GM18498 (cell line): ENCODE measurements around the gene PHF20.
"Not testable (repeated sequence)": the region's sequence is repeated elsewhere in the genome, so short reads cannot be mapped to it uniquely, and the experiment has no call there.

Experiments
- ATAC-seq: cut with Tn5 transposase; IDR thresholded peaks from one replicate; pipeline ENCODE4 v1.9.1; 2021; ENCODE audit warnings: mild to moderate bottlenecking, moderate library complexity; ENCODE audit not compliant: unreplicated experiment

The PHF20 gene

DNA sequence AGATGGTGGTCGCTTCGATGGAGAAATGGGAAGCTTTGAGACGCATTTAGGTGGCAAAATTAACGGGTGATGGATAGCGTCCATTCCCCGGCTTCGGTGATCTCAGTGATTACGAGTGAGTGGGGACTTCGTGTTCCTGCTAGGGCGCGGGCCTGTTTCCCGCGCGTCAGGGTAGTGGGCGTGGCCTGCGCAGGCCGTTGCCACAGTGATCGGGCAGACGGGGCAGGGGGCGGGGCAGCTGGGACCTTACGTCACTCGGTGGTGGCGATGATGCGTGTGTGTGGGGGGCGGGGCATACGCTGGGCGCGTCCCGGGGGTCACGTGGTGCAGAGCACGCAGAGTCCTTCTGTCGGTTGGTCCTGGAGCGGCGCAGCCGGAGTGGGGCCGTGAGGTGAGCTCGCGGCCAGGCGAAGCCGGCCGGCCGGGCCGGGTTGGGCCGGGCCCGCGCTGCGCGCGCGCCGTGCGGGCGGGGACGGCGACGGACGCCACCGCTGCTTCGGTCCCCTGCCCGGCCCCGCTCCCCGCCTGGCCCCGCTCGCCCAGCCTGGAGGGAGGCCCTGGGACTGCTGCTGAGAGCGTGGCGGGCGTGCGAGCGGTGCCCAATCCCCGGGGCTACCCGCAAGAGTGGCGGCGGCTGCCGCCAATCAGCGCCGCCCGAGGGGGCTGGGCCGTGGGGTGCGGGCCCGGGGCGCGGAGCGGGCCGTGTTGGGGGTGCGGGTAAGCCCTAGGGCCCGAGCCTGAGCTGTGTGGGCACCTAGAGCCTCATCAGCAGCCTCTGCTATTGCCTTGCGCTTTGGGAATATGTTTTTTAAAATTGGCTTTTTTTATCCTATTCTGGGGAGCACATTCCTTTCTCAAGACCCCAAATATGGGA lies at the start of gene PHF20:
TSS of gene PHF20 (plus strand) at position 327 of the 874 bp plus-strand sequence. CDS start 29,508 bp downstream, outside the sequence.
- ATAC-seq = peak; percentile 85

DNA sequence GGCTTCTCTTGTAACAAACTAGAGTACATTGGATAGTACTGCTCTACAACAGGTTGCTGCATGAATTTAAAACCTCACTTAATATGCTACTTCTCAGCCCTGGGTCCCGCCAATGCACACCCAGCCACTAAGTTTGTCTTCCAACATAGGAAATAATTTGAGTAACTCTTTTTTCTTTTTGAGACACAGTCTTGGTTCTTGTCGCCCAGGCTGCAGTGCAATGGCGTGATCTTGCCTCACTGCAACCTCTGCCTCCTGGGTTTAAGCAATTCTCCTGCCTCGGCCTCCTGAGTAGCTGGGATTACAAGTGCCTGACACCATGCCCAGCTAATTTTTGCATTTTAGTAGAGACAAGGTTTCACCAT lies 48.6 kb upstream of the PHF20 start:
- ATAC-seq = not testable (repeated sequence)

DNA sequence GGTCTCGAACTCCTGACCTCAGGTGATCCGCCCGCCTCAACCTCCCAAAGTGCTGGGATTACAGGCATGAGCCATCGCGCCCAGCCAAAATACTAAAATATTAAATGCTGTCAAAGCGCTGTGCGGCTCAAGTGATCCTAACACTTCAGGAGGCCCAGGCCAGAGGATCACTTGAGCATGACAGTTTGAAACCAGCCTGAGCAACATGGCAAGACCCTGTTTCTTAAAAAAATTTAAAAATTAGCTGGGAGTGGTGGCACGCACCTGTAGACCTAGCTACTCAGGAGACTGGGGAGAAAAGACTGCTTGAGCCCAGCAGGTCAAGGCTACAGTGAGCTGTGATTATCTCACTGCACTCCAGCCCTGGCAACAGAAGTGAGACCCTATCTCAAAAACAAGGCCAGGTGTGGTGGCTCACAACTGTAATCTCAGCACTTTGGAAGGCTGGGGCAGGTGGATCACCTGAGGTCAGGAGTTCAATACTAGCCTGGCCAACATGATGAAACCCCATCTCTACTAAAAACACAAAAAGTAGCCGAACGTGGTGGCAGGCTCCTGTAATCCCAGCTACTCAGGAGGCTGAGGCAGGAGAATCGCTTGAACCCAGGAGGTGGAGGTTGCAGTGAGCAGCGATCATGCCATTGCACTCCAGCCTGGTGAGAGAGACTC lies 48.0 kb upstream of the PHF20 start:
- not testable (repeated sequence) for ATAC-seq

DNA sequence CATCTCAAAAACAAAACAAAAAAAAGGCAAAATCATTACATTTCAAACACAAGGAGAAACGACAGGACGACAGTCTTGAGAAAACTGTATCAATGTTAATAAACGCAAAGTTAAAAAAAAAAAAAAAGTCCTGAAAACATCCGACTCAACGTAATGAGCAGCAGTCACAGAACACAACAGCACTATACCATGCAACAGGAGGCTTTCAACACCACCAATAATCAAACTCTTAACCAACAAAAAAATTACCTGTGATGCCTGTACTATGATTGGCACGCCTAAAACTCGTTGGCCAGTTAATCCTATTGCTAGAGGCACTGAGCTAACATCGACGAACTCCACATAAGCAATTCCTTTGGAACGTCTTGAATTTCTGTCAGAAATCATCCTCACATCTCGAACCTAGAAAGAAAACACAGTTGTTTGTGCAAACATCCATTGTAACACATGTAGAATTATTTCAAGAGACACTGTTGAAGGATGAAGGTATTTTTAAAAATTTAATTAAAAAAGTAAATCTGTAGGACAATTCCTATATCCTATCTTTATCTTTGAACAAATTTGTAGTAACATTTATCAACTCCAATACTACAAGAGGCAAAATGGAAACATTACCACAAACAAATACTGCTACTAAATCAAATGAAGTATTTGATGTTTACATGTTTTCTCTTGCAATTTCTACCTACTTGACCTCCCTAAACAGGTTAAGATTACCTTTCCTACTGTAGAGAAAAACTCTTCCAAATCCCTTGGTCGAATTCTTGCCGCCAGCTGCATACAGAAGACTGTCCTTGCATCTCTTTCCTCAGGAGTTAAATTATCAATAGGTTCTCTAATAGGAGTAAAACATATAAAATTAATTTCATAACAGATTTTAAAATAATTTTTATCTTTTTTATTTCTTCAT lies 47.2 kb upstream of the PHF20 start:
- no peak for ATAC-seq

DNA sequence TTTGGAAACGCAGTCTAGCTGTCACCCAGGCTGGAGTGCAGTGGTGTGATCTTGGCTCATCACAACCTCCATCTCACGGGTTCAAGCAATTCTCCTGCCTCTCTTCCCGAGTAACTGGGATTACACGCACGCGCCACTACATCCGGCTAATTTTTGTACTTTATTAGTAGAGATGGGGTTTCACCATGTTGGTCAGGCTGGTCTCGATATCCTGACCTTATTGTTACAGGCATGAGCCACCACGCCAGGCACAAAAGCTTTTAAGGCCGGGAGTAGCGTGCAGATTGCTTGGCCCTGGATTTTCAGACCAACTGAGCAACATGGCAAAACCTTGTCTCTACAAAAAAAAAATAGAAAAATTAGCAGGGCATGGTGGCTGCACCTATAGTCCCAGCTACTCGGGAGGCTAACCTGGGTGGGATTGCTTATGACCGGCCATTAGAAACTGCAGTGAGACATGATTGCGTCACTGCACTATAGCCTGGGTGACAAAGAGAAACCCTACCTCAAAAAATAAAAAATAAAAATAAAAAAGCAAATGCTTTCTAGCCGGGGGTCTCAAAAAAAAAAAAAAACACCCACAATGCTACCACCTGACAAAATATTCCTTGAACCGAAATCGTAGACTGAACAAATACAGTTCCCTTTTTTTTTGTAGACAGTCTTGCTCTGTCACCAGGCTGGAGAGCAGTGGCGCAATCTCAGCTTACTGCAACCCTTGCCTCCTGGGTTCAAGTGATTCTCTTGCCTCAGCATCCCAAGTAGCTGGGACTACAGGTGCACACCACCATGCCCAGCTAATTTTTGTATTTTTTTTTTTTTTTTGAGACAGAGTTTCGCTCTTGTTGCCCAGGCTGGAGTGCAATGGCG lies 44.7 kb upstream of the PHF20 start:
- ATAC-seq = no peak

DNA sequence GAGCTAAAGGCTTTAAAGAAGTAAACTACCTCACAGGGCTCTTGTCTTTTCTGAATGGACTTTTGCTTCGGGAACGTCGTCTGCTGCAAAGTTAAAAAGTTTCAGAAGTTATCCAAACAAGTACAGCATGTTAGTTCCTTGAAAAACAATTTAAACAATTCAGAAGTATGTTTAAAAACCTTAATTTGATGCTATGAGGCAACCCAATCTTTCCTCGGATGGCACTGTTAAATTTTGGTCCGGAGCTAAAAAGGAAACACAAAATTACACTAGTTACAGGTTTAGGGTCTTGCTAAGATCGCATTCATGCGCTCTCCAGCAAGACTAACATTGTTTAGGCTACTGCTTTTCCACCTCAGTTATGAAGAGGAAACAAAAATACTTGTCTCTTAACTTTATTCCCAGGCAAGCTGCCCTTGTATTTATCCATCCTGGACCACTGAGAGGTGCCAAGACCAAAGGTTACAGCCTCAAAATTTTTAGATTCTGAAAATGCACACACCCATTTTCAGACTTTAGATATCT lies 42.5 kb upstream of the PHF20 start:
- ATAC-seq = no peak

DNA sequence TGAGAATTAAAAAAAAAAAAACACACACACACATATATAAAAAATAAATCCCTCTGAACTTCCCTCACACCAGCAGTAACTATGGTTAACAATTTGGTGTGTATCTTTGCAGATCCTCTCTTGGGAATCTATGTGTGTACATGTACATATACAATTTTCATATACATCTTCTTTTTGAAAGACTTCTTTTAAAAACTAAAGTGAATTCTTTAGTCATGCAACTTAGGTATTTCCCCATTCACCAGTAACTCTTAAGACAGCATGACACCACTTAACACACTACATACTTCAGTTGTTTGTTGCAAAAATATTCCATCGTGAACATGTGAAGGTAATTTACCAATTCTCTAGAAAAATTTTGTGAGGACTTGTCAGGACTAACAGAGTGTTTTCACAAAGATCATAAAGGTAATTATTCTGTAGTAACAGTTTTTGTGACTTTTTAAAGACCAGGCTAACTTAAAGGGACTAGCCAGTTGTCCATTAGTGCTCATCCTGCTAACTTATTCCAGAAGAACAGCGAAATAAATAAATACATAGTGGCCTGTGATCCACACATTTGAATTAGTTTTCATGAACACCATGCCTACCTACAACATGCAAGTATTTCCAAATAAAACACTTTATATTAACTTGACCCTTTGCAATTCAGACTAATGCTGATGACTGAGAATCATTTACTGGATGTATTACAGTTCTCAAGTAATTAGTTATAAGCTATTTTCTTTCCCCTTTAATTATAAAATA lies 41.8 kb upstream of the PHF20 start:
- no peak for ATAC-seq

DNA sequence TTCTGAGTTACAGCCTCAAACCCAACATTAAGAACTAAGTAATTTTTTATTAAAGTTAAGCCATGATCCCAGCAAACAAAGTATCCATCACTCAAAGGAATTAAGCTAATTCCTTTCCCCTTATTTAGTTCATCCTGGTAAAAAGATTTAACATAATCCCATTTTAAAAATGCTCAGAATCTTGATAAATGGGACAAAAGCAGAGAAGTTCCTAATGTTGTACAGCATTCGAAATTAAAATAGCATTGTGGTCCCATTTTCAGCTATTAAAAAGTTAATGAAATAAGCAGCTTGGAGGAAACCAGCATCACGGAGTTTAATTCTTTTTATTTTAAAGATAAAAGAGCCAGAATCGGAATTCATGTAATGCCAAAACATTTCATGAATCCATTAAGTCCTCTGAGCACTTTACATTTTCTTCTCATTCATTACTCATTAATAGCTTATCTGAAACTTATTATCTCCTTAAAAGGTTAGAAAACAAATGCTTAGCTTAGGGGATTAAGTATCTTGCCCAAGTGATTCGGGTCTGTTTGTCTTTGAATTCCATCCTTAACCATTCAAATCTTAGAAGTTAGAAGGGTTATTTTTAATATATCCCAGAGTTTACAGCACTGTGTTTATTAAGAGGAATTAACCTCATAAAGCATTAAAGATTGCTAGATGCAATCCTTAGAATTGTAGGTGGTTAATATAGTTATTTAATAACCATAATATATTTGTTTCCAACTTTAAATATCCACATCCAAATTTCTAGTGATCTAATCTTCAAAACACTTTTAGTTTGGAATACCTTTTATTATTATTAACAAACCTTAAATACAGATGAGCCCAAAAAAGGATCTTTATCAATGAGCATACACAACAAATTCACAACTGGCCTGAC lies 41.0 kb upstream of the PHF20 start:
- ATAC-seq = no peak

DNA sequence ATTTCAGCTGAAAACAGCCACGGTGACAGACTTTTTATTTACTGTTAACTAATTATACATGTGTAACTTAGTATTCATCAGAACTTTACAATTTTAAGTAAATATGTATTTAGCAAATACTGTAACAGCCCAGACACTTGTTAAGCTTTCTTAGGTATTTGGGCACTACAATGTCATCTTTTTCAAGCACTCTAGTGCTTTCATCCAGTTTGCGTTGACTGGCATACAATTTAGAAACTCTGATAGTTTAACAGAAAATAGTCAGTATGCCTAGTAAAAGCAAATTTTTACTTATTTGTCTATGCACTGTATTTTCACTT lies 40.4 kb upstream of the PHF20 start:
- no peak for ATAC-seq

DNA sequence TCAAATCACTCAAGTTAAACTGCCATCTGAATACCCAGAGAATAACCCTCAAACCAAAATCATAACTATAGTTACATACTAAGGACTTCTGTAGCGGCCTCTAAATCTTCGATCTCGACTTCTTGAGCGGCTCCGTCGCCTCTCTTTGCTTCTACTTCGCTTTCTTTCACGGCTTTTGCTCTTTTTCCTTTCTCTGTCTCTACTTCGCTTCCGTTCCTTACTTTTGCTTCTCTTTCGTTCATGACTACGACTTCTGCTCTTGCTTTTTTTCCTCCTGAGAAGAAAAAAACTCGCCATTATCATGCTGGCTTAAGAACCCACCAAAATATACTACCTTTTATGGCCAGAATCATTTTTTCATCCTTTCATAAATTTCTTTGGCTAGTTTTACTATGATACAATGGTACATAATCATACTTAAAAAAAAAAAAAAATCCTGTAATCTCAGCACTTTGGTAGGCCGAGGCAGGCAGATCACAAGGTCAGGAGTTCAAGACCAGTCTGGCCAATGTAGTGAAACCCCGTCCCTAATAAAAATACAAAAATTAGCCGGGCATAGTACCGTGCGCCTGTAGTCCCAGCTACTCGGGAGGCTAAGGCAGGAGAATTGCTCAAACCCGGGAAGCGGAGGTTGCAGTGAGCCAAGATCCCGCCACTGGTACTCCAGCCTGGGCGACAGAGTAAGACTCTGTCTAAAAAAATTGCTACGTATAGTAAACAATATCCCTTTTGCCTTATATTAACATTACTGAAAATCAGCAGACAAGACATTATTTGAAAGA lies 39.8 kb upstream of the PHF20 start:
- no peak for ATAC-seq

DNA sequence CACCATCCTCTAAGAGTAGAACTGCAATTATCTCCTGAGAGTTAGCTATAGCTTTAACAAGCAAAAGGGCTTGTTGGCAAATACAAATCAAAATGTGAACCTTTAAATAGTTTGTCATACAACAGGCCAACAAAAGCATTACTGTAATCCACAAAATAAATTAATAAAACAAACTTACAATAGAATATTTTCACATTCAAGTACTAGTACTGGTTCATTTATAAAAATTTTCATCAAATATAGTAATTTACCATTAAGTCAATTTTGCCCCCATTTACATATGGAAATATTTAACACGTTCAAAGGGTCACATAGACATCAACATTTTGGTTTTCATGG lies 39.2 kb upstream of the PHF20 start:
- no peak for ATAC-seq

DNA sequence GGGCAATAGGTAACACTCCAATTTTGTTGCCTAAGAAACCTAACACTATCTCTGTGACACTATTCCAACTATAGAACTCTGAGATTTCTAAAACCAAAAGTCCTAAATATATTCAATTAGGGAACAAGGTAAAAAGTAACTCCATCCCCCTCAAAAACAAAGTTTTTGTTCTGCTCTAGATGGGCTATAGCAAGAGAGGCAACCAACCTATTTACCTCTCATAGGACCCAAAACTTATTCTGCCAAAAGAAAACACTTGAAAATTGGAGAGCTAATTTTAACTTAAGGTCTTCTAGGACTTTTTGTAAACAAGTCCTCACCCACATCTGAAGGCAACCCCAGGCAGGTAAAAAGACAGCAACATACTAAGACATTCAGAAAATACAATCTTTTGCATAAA lies 37.4 kb upstream of the PHF20 start:
- ATAC-seq = no peak

DNA sequence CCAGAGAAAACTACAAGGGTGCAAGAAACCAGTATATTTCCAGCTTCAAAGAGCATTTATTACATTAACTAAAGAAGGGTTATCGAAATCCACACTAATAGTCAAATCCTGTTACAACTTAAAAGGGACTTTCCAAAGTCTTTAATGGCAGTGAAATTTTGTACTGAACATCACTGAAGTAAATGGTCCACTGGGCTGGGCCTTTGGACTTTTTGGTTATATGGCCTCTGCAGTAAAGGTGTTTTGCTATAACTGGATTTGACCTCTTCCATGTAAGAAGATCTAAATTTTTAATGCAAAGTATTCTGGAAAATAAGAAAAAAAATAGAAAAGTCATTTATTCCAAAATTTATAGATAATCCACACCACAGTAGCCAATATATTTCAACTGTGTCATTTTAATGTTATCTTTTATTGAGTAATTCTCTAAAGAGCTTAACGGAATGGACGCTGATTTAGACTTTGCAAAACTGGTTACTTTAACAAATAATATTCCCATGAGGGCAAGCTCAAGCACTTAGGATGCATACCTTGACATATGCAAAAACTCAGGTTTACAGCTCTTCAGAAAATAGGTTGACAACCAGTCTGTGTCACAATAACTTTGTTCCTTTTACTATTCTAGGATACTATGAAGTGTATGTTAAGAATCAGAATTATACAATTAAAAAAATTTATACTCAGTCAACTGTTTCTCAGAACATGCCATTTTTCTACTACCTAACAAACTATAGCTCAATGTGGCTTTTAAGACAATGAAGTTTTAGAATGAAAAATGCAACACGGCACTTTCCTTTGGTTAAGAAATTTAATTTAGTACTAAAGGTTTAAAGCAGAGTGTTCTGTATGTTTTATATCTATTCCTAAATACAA lies 36.8 kb upstream of the PHF20 start:
- no peak for ATAC-seq

DNA sequence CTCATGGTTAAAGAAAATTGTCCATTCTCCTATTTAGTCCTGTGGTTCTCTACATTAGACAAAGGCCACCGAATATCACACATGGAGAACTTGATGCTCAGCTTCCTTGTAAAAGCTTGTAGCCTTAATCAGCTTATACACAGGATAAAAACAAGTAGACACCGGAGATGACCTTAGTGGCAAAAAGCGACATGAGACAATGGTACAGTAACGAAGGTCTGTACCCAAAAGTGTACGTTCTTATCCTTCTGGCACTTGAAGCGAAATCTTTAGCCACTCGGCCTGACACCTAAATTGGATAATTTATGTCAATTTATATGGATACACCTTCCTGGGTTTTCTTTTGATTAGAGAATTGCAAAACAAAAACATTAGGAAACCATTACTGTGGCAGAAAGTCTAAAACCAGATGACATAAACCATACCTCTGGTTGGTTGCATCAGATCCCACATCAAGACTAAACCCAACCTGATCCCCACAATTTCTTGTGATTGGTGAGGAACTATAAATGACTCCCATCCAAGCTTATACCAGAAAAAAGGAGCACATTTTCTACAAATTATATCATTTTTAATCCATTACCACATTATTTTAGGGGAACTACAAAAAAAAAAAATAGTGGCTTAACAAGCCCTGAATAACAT lies 35.9 kb upstream of the PHF20 start:
- no peak for ATAC-seq

DNA sequence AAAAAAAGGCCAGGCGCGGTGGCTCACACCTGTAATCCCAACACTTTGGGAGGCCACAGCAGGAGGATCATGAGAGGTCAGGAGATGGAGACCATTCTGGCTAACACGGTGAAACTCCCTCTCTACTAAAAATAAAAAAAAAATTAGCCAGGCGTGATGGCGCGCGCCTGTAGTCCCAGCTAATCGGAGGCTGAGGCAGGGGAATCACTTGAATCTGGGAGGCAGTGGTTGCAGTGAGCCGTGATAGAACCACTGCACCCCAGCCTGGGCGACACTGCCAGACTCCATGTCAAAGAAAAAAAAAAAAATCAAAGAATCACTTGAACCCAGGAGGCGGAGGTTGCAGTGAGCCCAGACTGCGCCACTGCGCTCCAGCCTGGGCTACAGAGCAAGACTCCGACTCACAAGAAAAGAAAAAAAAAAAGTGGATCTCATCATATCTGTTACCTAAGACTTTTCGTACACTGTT lies 33.9 kb upstream of the PHF20 start:
- no peak for ATAC-seq

DNA sequence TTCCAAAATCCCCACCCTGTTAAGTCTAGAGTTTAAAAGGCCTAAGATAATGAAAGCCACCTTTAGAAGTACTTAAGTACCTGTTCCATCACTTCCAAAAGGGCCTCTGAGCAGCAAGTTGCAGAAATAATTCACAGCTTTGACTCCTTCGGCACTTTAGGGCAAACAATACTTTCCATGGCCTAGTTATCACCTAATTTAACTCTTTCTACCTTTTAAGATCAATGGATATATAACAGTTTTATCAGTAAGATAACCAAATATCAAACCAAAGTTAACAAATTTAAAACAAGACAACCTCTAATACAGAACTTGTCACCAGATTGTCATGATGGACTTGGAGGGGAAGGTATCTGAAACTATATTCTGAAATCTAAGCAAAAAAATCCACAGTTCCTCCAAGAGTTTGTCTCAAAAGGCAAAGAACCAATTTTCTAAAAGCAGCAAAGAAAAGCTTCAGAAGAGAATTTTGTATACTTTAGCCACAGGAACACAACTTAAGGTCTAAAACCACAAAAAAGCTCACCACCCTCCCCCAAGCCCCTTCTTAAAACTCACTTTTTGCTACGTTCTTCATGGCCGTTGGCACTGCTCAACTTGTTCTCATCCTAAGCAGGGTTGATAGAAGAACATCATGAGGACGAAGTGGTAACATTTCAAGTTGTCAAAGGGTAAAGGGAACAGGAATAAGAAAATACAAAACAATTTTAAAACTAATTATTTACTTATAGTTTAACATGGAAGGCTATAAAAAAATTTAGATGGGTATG lies 33.2 kb upstream of the PHF20 start:
- no peak for ATAC-seq
